Activated naive CD4-positive, alpha-beta T cell treated with anti-CD3 and anti-CD28 coated beads, Interleukin-2, amount 50 U/mL, for 24 hours (primary cell): ENCODE measurements around the gene SMURF1.
"Not testable (repeated sequence)": the region's sequence is repeated elsewhere in the genome, so short reads cannot be mapped to it uniquely, and the experiment has no call there.

Experiments
- H3K27ac Mint-ChIP-seq: one replicate; pipeline ENCODE4 v1.8.0; 2021; ENCODE audit warnings: mild to moderate bottlenecking, mixed read lengths
- H3K27me3 Mint-ChIP-seq: one replicate; pipeline ENCODE4 v1.8.0; 2021; ENCODE audit warnings: mixed read lengths
- H3K36me3 Mint-ChIP-seq: one replicate; pipeline ENCODE4 v1.8.0; 2021; ENCODE audit warnings: mixed read lengths
- H3K4me1 Mint-ChIP-seq: one replicate; pipeline ENCODE4 v1.8.0; 2021; ENCODE audit warnings: mixed read lengths
- H3K4me3 Mint-ChIP-seq: one replicate; pipeline ENCODE4 v1.8.0; 2021; ENCODE audit warnings: mild to moderate bottlenecking, mixed read lengths
- H3K9me3 Mint-ChIP-seq: one replicate; pipeline ENCODE4 v1.8.0; 2021; ENCODE audit warnings: mixed read lengths

Gene SMURF1

DNA sequence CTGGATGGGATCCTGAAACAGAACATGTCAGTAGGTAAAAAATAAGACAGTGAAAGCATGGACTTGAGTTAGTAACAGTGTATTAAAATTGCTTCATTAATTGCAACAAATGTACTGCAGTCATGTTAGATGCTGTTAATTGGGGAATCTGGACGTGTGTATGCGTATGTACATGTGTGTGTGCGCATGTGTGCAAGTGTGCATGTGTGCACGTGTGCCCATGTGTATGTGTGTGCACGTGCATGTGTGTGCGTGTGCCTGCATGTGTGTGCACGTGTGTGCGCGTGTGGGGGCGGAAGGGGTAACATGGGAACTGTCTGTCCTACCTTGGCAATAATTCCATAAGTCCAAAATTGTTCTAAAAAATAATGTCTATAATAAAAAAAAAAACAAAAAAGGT is 67.3 kb downstream of the SMURF1 start:
- H3K4me3 Mint-ChIP-seq: no peak overlapping the region
- H3K36me3 Mint-ChIP-seq: no peaks in the 10 kb centered on the region
- no peak overlapping the region for H3K27ac Mint-ChIP-seq

DNA sequence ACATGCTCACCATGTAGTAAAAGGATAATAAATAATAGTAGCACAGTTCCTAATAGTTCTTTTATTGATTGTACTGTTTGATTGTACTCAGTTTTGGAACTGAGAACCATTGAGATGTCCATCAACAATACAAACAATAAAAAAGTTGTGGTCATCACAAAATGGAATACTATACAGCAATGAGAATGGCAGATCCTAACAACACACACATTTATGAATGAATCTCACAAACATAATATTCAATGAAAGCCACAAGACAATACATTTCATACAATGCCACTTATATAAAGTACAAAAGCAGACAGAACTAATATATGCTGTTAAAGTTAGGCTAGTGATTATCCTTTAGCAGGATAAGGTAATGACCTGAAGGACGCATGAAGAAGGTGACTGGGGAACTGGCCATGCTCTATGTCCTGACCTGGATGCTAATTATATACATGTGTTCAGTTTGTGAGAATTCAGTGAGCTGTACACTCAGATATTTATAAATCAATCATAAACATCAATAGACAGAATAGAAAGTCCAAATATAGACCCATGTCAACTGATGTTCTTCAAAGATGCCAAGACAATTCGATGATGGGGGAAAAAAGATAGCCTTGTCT is 70.0 kb downstream of the SMURF1 start:
- no peak overlapping the region for H3K27ac Mint-ChIP-seq
- peaks cover 32% of the 10 kb centered on the region for H3K4me1 Mint-ChIP-seq
- no peaks in the 10 kb centered on the region for H3K36me3 Mint-ChIP-seq
- H3K27me3 Mint-ChIP-seq: no peaks in the 10 kb centered on the region
- H3K4me3 Mint-ChIP-seq: no peak overlapping the region
- no peaks in the 10 kb centered on the region for H3K9me3 Mint-ChIP-seq

More for the DNA sequence above, 67.3 kb downstream of the SMURF1 start:
- no peaks in the 10 kb centered on the region for H3K27me3 Mint-ChIP-seq
- no peaks in the 10 kb centered on the region for H3K9me3 Mint-ChIP-seq
- peaks cover 33% of the 10 kb centered on the region for H3K4me1 Mint-ChIP-seq

DNA sequence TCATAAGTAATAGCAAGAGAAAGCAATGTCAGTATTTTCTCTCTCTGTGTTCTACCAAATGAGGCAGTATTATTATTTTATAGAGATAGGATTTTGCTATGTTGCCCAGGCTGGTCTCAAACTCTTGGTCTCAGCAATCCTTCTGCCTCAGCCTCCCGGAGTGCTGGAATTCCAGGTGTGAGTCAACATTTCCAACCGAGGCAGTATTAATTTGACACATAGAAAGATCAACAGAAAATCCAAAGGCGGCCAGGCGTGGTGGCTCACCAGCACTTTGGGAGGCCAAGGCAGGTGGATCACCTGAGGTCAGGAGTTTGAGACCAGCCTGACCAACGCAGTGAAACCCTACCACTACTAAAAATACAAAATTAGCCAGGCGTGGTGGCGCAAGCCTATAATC is 71.8 kb downstream of the SMURF1 start:
- no peak overlapping the region for H3K4me3 Mint-ChIP-seq
- no peaks in the 10 kb centered on the region for H3K27me3 Mint-ChIP-seq
- H3K27ac Mint-ChIP-seq: no peak overlapping the region
- no peaks in the 10 kb centered on the region for H3K9me3 Mint-ChIP-seq
- no peaks in the 10 kb centered on the region for H3K36me3 Mint-ChIP-seq
- peaks cover 39% of the 10 kb centered on the region for H3K4me1 Mint-ChIP-seq

DNA sequence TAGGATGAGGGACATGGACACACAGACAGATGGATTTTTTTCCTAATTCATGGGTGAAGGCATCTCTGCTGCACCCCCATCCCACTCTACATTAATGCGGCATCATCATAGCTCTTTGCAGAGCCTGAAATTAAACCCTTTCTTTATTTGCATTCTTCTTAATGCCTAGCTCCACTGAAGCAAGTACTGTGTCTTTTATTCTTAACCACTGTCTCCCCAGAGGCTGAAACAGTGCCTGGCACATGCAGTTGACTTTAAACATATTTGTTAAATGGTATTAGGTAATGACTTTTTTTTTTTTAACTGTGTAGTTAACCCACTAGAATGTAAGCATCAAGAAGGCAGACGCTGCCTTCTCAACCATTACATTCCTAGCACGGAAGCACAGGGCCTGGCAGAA is 73.5 kb downstream of the SMURF1 start:
- Mint-ChIP-seq H3K4me3 (no peak overlapping the region), H3K36me3 (peaks cover 3% of the 10 kb centered on the region), H3K4me1 (peaks cover 37% of the 10 kb centered on the region), H3K9me3 (no peaks in the 10 kb centered on the region), H3K27me3 (no peaks in the 10 kb centered on the region), H3K27ac (no peak overlapping the region)

DNA sequence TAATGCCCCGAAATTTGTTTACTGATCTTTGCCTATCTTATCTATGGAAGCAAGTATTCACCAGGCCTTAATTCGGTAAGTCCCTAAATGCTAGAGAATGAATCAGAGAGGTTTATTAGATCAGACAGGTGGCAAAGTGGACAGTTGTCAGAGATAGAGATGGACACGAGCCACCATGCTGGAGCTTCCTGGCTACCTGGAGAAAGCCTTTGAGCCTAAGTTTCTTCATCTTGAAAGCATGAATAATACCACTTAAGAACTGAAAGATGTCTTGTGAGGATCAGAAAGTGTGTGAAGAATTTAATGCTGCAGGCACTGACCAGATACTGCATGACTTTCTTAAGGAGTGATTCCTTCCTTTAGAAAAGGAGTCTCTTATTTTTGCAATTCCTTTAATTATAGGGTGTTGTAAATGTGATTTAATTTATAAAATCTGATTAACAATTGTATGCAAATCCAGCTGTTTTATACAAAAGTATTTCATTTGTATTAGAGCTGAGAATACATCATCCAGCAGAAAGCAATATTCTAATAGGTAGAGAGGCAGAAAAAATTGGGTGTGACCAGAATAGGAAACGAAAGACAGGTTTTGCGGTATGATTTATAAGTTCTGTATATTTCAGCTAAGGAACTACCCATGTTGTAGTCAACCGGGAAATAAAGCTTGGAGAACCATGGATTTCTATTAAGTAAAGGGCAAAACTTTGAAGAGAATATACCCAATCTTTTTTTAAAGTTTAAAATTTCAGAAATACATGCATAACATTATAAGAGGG is 82.7 kb downstream of the SMURF1 start:
- Mint-ChIP-seq H3K27me3 (no peaks in the 10 kb centered on the region), H3K27ac (no peak overlapping the region), H3K9me3 (no peaks in the 10 kb centered on the region), H3K4me3 (no peak overlapping the region), H3K36me3 (peaks cover 6% of the 10 kb centered on the region), H3K4me1 (peaks cover 29% of the 10 kb centered on the region)

DNA sequence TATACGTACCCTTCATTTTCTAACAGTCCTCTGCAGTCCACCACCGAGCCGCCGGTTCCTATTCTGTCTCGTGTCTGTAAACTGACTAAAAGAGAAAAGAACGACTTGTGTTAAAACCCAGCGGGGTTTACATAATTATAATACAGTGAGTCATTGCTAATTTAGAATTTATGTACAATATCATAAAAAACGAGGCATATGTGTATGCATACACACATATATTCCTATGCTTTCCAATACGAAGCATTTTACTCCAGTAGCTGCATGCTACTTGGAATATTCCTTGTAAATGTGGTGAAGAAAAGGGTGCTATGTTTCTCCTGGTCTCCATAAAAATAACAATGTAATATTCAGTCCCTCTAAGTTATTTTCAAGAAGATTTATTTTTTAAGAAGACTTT is 89.1 kb downstream of the SMURF1 start:
- no peak overlapping the region for H3K4me3 Mint-ChIP-seq
- peaks cover 5% of the 10 kb centered on the region for H3K36me3 Mint-ChIP-seq
- no peak overlapping the region for H3K27ac Mint-ChIP-seq

DNA sequence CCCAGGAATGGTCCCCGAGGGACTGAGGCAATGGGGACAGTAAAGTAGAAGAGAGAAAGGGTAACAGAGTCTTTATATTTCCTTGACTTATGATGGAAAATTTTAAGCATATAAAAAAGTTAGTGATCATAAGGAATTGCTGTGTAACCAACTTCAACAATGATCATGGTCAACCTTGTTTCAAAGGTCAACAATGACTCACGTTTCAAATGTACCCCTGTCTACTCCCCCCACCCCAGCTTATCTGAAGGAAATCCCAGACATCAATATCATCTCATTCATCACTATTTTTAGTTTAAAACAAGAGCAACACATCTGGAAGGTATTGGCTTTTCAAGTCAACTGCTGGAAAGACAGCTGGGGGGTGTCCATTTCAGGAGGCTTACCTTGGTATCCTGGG is 92.9 kb downstream of the SMURF1 start:
- Mint-ChIP-seq H3K27ac (peak overlapping the region; percentile 90), H3K4me3 (no peak overlapping the region), H3K4me1 (peaks cover 12% of the 10 kb centered on the region), H3K36me3 (peaks cover 11% of the 10 kb centered on the region), H3K27me3 (no peaks in the 10 kb centered on the region), H3K9me3 (no peaks in the 10 kb centered on the region)

More for the DNA sequence above, 89.1 kb downstream of the SMURF1 start:
- Mint-ChIP-seq H3K4me1 (peaks cover 12% of the 10 kb centered on the region), H3K9me3 (no peaks in the 10 kb centered on the region), H3K27me3 (no peaks in the 10 kb centered on the region)

DNA sequence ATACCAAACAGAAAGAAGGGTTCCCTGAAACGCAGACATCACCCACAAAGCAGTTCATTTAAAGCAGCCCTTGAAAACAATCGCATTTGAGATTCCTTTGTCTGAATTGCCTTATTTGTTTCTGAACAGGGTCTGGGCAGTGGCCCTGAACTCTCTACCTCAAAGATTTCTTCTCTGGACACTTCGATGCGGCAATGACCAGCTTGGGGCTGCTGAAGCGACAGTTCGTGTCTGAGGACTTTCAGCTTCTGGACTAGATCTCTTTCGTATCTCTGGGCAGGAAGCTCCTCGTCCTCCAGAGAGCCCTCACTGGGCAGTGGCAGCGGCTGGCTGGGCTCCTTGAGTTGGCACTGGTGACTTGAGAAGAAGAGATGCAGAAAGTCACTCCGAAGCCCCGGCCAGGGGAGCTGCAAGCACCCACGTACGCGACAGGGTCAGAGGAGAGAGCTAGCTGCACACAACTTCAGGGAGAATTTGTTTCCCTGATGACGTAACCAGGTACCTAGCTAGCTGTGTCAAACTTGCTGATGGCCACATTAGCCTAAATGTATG is 96.3 kb downstream of the SMURF1 start:
- no peaks in the 10 kb centered on the region for H3K27me3 Mint-ChIP-seq
- H3K36me3 Mint-ChIP-seq: peaks cover 20% of the 10 kb centered on the region
- H3K9me3 Mint-ChIP-seq: no peaks in the 10 kb centered on the region
- peaks cover 12% of the 10 kb centered on the region for H3K4me1 Mint-ChIP-seq
- H3K27ac Mint-ChIP-seq: peak overlapping the region; percentile 24
- no peak overlapping the region for H3K4me3 Mint-ChIP-seq

DNA sequence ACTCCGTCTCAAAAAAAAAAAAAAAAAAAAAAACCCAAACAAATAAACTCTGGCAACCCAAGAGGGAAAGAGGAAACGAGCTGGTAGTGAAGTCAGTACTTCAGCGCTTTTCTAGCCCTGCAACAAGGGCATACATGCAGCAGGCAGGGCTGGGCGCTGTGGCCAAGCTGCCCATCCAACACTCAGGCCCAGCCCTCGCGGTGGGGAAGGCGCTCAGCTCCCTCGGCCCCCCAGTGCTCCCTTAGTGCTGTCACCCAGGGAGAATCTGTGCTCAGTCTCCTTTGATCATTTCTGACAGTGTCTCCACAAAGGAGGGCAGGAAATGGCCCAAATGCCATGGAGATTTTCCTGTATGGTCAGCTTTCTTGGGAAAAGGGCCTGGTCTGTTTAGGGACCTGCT is 97.2 kb downstream of the SMURF1 start:
- Mint-ChIP-seq H3K27ac (no peak overlapping the region), H3K36me3 (peaks cover 20% of the 10 kb centered on the region), H3K9me3 (no peaks in the 10 kb centered on the region), H3K4me1 (peaks cover 12% of the 10 kb centered on the region), H3K4me3 (no peak overlapping the region), H3K27me3 (no peaks in the 10 kb centered on the region)

DNA sequence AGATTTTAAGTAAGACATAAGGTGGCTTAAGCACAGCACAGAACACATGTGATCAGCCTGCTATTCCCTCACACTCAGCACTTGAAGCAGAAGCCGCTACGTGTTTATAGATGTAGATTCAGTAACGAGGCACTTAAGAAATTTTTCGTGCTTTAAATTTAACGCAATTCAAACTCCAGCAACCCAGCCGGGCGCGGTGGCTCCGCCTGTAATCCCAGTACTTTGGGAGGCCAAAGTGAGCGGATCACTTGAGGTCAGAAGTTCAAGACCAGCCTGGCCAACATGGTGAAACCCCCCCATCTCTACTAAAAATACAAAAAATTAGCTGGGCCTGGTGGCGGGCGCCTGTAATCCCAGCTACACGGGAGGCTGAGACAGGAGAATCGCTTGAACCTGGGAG is 97.6 kb downstream of the SMURF1 start:
- not testable (repeated sequence) for H3K27me3 Mint-ChIP-seq, H3K4me3 Mint-ChIP-seq, H3K9me3 Mint-ChIP-seq, H3K27ac Mint-ChIP-seq, H3K4me1 Mint-ChIP-seq
- H3K36me3 Mint-ChIP-seq: peaks cover 17% of the 10 kb centered on the region

DNA sequence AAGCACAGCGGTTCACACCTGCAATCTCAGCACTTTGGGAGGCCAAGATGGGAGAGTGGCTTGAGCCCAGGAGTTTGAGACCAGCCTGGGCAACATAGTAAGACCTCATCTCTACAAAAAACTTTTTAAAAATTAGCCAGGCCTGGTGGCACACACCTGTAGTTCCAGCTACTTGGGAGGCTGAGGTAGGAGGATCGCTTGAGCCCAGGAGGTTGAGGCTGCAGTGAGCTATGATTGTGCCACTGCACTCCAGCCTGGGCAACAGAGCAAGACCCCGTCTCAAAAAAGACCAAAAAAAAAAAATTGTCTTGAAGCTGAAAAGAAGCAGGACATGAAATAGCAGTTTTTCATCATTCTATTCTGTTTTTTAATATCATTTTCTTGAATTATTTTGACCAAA is 99.0 kb downstream of the SMURF1 start:
- not testable (repeated sequence) for H3K4me1 Mint-ChIP-seq, H3K4me3 Mint-ChIP-seq
- peaks cover 22% of the 10 kb centered on the region for H3K36me3 Mint-ChIP-seq

DNA sequence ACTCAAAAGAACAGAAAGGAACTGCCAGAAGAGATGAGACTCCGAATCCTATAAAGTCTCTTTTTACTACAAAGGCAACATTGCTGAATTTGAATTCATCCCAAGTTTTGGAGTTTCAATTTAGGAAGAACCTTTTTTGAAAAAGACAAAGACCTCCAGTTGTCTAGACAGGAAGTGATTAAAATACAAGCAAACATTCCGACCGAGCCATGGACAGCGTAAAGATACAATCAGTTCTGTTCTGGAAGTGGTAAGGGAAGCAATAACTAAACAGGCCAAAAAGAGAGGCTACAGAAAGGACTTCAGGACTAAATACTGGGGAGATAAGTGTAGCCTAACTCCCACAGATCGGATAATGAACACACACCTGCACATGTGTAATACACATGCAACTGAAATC is 101.0 kb downstream of the SMURF1 start:
- H3K36me3 Mint-ChIP-seq: peaks cover 19% of the 10 kb centered on the region
- no peaks in the 10 kb centered on the region for H3K4me1 Mint-ChIP-seq

More for the DNA sequence above, 99.0 kb downstream of the SMURF1 start:
- not testable (repeated sequence) for H3K27ac Mint-ChIP-seq, H3K27me3 Mint-ChIP-seq, H3K9me3 Mint-ChIP-seq

DNA sequence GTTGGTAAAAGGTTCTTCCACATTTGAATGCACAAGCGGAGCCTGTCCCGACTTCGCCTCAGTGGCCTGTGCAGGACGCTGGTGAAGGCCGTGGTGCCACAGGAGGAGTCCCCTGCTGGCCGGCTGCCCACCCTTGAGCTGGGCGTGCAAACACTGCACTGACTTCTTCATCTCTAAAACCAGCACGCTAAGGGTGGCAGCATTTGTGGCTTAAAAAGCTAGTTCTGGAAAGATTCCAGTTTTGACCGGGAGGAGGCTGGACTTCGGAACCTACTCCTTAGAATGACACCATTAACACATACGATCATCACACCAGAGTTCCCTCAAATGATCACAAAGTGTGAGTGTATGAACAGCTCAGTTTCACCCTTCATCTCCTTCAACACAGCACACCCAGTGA is 102.4 kb downstream of the SMURF1 start:
- Mint-ChIP-seq H3K27ac (peak overlapping the region; percentile 74), H3K4me3 (no peak overlapping the region), H3K4me1 (no peaks in the 10 kb centered on the region), H3K36me3 (peaks cover 23% of the 10 kb centered on the region), H3K9me3 (no peaks in the 10 kb centered on the region), H3K27me3 (no peaks in the 10 kb centered on the region)

More for the DNA sequence above, 101.0 kb downstream of the SMURF1 start:
- no peak overlapping the region for H3K27ac Mint-ChIP-seq
- H3K4me3 Mint-ChIP-seq: no peak overlapping the region
- H3K9me3 Mint-ChIP-seq: no peaks in the 10 kb centered on the region
- no peaks in the 10 kb centered on the region for H3K27me3 Mint-ChIP-seq

DNA sequence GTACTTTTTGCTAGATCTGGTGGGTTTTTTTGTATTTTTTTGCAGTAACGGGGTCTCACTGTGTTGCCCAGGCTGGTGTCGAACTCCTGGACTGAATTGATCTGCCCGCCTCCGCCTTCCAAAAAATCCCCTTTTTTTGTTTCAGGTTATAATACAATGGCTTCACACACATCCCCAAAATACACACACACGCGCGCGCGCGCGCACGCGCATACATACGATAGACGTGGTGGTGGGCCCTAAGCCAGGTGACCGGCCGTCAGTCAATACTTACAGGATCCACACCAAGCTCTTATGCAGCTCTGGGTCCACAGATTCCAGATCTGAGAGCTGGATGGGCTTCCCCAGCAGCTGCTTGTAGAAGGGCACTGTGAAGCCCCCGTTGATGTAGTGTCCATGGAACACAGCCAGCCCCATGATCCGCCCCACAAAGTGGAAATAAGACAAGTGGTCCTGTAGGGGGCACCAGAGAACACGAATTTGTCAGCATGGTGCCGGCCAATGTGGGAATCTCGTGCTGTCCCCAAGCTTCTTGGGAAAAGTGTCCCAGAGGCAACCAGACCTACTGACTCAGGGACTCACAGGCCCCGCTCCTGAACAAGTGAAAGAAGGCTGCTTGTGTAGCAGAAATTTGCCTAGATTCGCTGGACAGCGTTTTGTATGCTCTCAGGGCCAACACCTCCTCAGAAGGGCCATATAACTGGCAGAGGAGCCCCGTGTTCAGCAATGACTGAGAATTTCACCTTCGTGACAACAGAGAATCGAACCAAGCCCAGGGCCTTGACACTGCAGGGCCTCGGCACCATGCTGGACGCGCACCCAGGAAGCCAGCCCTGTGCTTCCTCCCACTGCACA is 103.6 kb downstream of the SMURF1 start:
- no peaks in the 10 kb centered on the region for H3K27me3 Mint-ChIP-seq
- peak overlapping the region; percentile 1 for H3K27ac Mint-ChIP-seq
- peaks cover 22% of the 10 kb centered on the region for H3K36me3 Mint-ChIP-seq
- no peaks in the 10 kb centered on the region for H3K9me3 Mint-ChIP-seq
- no peaks in the 10 kb centered on the region for H3K4me1 Mint-ChIP-seq
- H3K4me3 Mint-ChIP-seq: no peak overlapping the region

DNA sequence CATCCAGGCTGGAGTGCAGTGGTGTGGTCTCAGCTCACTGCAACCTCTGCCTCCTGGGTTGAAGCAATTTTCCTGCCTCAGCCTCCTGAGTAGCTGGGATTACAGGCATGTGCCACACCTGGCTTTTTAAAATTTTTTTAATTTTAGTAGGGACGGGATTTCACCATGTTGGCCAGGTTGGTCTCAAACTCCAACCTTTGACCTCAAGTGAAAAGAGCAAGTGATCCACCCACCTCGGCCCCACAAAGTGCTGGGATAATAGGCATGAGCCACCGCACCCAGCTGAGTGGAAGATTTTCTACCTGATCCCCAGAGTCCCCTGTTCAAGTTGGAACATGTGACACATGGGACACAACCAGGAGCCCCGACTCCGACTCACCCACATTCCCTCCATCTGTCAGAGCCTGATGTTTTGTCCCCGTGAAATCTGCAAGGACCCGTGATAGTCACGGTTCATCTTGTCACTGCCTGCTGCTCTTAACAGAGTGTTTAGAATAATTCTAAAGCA is 104.5 kb downstream of the SMURF1 start:
- Mint-ChIP-seq H3K9me3 (no peaks in the 10 kb centered on the region), H3K27ac (no peak overlapping the region), H3K27me3 (no peaks in the 10 kb centered on the region), H3K4me3 (no peak overlapping the region), H3K4me1 (no peaks in the 10 kb centered on the region), H3K36me3 (peaks cover 23% of the 10 kb centered on the region)
